Osteoblast (primary cell): Measurements from ENCODE around the gene CROCC. TPM values are rescaled to one million over a fixed set of nuclear protein-coding genes. Genes with fewer than 3 reads are reported as not detected.
A peak's percentile ranks its signal among the peaks of the same experiment; 100 is the strongest.

Experiments
- DNase-seq: peaks from one replicate; pipeline ENCODE4 v3.0.0; 2011; ENCODE audit warnings: low spot score, mixed read lengths; ENCODE audit not compliant: insufficient read length; ENCODE audit errors: missing footprints
- H2AFZ ChIP-seq: 2 replicates; pipeline ENCODE4 v1.6.0; 2011; ENCODE audit warnings: mild to moderate bottlenecking, low read length
- H3K27ac ChIP-seq: 2 replicates; pipeline ENCODE4 v1.5.1; 2011; ENCODE audit warnings: mild to moderate bottlenecking, low read depth, low read length, moderate library complexity
- H3K27me3 ChIP-seq: 2 replicates; pipeline ENCODE4 v1.6.0; 2012; ENCODE audit warnings: mild to moderate bottlenecking, control low read depth, inconsistent platforms, low read length, moderate library complexity; ENCODE audit not compliant: insufficient read depth
- H3K36me3 ChIP-seq: 2 replicates; pipeline ENCODE4 v1.5.1; 2011; ENCODE audit warnings: mild to moderate bottlenecking, low read length, control low read depth, moderate library complexity; ENCODE audit not compliant: insufficient read depth
- H3K4me1 ChIP-seq: 2 replicates; pipeline ENCODE4 v1.5.1; 2011; ENCODE audit warnings: mild to moderate bottlenecking, low read length, control low read depth, moderate library complexity; ENCODE audit not compliant: insufficient read depth
- H3K4me2 ChIP-seq: 2 replicates; pipeline ENCODE4 v1.6.0; 2011; ENCODE audit warnings: mild to moderate bottlenecking, low read length; ENCODE audit not compliant: insufficient read depth
- H3K4me3 ChIP-seq: fragments of 200-600 bp; sonication (generic); 3 replicates; pipeline ENCODE4 v1.5.1; 2012; ENCODE audit warnings: mild to moderate bottlenecking, low read length, inconsistent platforms; ENCODE audit not compliant: insufficient read depth
- H3K79me2 ChIP-seq: 2 replicates; pipeline ENCODE4 v1.6.0; 2012; ENCODE audit warnings: mild to moderate bottlenecking, low read length, control low read depth, inconsistent platforms; ENCODE audit not compliant: insufficient read depth
- H3K9me3 ChIP-seq: 2 replicates; pipeline ENCODE4 v1.5.1; 2011; ENCODE audit warnings: low read depth, low read length, control low read depth
- H4K20me1 ChIP-seq: 2 replicates; pipeline ENCODE4 v1.6.0; 2012; ENCODE audit warnings: mild to moderate bottlenecking, low read length, control low read depth; ENCODE audit not compliant: insufficient read depth
- total RNA-seq: library from RNA; depleted of rRNA; stranded (reverse); fragments of >200 nt; gene quantifications from 2 replicates; pipeline ENCODE4 v1.2.3, GENCODE V29; 2012
- TF ChIP-seq, protein P1 (sequence below): IDR thresholded peaks from 2 replicates; pipeline ENCODE4 v1.5.1; 2011; ENCODE audit warnings: mild to moderate bottlenecking, low read depth, low read length, moderate library complexity; ENCODE audit errors: extremely low read depth

The CROCC gene
- total RNA-seq, 1 donor: 20.3 TPM

DNA sequence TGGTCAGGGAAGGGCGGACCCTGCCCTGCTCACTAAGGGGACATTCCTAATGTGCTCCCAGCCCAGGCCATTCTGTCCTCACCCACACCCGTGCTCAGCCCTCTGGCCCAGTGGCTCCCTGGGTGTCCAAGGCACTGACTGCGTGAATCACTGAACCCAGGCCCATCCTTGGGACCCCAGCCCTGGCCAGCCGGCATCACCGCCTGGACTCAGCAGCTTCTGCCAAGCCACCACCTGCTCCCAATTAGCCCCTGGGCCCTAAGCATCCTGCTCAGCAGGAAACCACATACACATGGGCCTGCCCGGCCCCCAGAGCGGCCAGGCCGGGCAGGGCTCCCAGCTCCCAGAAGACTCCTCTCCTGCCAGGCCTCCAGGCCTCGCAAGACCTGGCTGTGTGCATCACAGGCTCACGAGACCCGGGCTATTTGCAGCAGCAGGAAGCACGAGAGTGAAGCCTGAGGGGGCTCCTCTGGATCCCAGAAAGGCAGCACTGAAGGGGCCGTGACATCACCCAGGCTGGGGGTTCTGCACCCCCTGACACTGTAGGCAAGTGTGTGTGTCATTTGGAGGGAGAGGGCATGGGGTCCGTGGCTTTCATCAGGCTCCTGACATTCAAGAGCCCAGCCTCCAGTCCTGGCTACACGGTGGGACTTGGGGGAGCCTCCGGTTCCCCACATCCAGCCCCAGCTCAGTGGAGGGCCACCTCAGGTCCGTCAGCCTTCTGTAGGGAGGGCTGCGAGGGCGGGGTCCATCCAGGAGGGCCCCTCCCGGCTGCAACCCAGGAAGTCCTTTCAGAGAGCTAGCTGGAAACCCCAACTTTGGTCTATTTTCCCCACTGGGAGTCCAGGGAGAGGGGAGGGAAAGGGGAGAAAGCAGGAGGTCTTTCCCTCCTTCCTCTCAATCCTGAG lies 57.1 kb downstream of the CROCC start:
- H3K27me3 ChIP-seq: no peaks in the 10 kb centered on the region
- H3K27ac ChIP-seq: peak overlapping the region; percentile 51
- DNase-seq: peak; percentile 100
- TF ChIP-seq, protein P1, sequence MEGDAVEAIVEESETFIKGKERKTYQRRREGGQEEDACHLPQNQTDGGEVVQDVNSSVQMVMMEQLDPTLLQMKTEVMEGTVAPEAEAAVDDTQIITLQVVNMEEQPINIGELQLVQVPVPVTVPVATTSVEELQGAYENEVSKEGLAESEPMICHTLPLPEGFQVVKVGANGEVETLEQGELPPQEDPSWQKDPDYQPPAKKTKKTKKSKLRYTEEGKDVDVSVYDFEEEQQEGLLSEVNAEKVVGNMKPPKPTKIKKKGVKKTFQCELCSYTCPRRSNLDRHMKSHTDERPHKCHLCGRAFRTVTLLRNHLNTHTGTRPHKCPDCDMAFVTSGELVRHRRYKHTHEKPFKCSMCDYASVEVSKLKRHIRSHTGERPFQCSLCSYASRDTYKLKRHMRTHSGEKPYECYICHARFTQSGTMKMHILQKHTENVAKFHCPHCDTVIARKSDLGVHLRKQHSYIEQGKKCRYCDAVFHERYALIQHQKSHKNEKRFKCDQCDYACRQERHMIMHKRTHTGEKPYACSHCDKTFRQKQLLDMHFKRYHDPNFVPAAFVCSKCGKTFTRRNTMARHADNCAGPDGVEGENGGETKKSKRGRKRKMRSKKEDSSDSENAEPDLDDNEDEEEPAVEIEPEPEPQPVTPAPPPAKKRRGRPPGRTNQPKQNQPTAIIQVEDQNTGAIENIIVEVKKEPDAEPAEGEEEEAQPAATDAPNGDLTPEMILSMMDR: no peak
- H3K4me2 ChIP-seq: peak overlapping the region; percentile 83
- no peak overlapping the region for H2AFZ ChIP-seq
- H3K4me3 ChIP-seq: peak overlapping the region; percentile 78
- peaks cover 34% of the 10 kb centered on the region for H3K4me1 ChIP-seq
- H3K79me2 ChIP-seq: peaks cover 24% of the 10 kb centered on the region
- H4K20me1 ChIP-seq: peaks cover 28% of the 10 kb centered on the region
- no peaks in the 10 kb centered on the region for H3K9me3 ChIP-seq
- H3K36me3 ChIP-seq: peaks cover 13% of the 10 kb centered on the region

DNA sequence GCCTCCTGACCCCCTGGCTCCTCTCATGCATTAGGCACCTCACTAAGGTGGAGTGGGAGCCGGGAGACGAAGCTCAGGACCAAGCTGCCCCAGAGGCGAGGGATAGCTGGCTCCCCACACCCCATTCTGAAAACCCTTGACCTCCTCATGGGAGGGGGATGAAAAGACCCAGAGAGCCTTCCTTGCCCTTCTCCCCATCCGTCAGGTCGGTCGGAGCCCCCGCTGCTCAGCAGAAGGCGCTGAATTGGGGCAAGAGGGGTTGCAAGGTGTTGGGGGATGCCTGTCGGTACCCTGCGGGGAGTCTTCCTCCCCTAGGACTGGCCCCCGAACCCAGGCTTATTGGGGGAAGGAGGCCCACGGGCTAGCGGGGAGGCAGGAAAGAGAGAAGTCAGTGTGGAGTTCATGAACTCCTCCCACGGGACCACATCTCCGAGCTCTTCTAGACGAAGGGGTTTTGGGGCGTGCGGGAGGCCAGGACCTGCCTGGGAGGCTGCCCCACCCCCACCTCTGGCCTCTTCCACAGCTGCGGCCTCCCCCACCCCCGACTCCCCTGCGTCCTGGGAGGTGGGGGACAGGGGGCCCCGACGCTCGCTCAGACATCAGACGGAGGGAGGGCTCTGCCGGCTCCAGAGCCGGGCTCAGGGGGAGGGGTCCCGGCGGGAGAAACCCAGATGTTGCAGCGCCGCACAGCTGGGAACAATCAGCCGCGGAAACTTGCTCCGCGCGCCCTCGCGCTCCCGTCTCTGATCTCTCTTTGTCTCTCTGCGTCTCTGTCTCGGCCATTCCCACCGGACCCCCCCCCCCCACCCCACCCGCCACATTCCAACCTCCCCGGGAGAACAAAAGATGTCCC lies 58.0 kb downstream of the CROCC start:
- H3K27ac ChIP-seq: peak overlapping the region; percentile 93
- peaks cover 24% of the 10 kb centered on the region for H3K79me2 ChIP-seq
- H3K4me2 ChIP-seq: peak overlapping the region; percentile 83
- TF ChIP-seq, protein P1: no peak
- H3K4me1 ChIP-seq: peaks cover 40% of the 10 kb centered on the region
- peaks cover 13% of the 10 kb centered on the region for H3K36me3 ChIP-seq
- peaks cover 28% of the 10 kb centered on the region for H4K20me1 ChIP-seq
- no peaks in the 10 kb centered on the region for H3K9me3 ChIP-seq
- no peak overlapping the region for H2AFZ ChIP-seq
- H3K4me3 ChIP-seq: peak overlapping the region; percentile 78
- H3K27me3 ChIP-seq: no peaks in the 10 kb centered on the region
- peak; percentile 91 for DNase-seq

DNA sequence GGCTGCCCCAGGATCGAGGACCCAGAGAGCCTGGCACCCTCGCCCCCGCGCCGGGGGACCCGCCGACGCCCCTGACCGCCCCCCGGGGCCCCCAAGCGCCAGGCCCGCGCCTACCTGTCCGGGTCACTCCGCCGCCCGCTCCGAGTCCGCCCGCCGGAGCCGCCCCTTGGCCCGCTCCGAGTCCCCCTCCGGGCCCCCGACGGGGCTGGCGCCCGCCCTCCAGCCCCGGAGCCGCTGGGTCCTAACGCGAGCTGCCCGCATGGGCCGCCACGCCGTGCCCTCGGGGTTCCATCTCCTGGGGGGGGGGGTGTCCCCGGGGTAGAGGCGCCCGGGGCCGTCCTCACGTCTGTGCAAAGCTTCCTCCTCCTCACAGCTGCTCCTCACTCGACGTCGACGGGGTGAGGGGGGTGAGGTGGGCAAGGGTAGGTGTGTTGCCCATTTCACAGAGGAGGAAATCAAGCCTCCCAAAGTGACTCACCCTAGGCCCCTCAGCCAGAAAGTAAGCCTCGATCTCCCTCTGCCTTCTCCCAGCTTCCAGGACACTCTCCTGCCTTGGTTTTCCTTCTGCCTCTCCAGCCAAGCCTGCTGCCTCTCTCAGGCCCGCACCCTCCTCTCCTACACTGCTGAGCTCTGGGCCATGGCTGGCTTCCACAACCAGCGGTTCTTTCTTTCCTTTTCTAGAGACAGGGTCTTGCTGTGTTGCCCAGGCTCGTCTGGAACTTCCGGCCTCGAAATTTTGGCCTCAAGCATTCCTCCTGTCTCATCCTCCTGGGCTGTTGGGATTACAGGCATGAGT lies 58.9 kb downstream of the CROCC start, which contains the start of gene MFAP2:
TSS of gene MFAP2 (minus strand) at position 148 of the 796 bp plus-strand sequence. CDS start 2,347 bp downstream, outside the sequence.
- DNase-seq: peak; percentile 92
- Histone ChIP-seq H3K9me3 (no peaks in the 10 kb centered on the region), H3K36me3 (peaks cover 11% of the 10 kb centered on the region), H3K4me1 (peaks cover 45% of the 10 kb centered on the region), H3K27ac (peak within 1 kb of the TSS; percentile 93), H3K27me3 (no peaks in the 10 kb centered on the region), H2AFZ (peak within 1 kb of the TSS; percentile 78), H3K4me3 (peak within 1 kb of the TSS; percentile 78), H4K20me1 (peaks cover 24% of the 10 kb centered on the region), H3K4me2 (peak within 1 kb of the TSS; percentile 83), H3K79me2 (peaks cover 24% of the 10 kb centered on the region)
- TF ChIP-seq, protein P1: no peak
